K562 (cell line): ENCODE measurements around the gene TBRG4. TPM values are rescaled to one million over a fixed set of nuclear protein-coding genes. Genes with fewer than 3 reads are reported as not detected.
A peak's percentile ranks its signal among the peaks of the same experiment; 100 is the strongest.

Source experiments
- CEBPB ChIP-seq: fragments of 450-650 bp; IDR thresholded peaks from 2 replicates; pipeline ENCODE4 v1.6.1; 2016; ENCODE audit warnings: missing genetic modification characterization, missing compliant biosample characterization
- DDX20 ChIP-seq: fragments of 450-650 bp; IDR thresholded peaks from 2 replicates; pipeline ENCODE4 v1.6.1; 2016; ENCODE audit warnings: missing genetic modification characterization, low read depth, mild to moderate bottlenecking, missing compliant biosample characterization, moderate library complexity
- EP400 ChIP-seq: fragments of 450-650 bp; IDR thresholded peaks from 2 replicates; pipeline ENCODE4 v1.6.1; 2017; ENCODE audit warnings: antibody characterized with exemption, mild to moderate bottlenecking, moderate library complexity
- FOS ChIP-seq: IDR thresholded peaks from 3 replicates; pipeline ENCODE4 v1.6.1; 2011; ENCODE audit not compliant: insufficient read length; ENCODE audit errors: extremely low read depth
- HDAC2 ChIP-seq: fragments of 450-650 bp; IDR thresholded peaks from 2 replicates; pipeline ENCODE4 v1.6.1; 2016; ENCODE audit warnings: mild to moderate bottlenecking
- HDAC6 ChIP-seq: IDR thresholded peaks from 2 replicates; pipeline ENCODE4 v1.6.1; 2012; ENCODE audit warnings: low read depth, mild to moderate bottlenecking, control low read depth, inconsistent platforms, low read length, moderate library complexity
- ILK ChIP-seq: fragments of 450-650 bp; IDR thresholded peaks from 2 replicates; pipeline ENCODE4 v1.6.1; 2016; ENCODE audit warnings: missing genetic modification characterization, low read depth, mild to moderate bottlenecking, missing compliant biosample characterization, moderate library complexity, borderline replicate concordance
- PRPF4 ChIP-seq: fragments of 200-400 bp; formaldehyde crosslinking; IDR thresholded peaks from one replicate; pipeline ENCODE4 v1.6.1; 2017; ENCODE audit warnings: low read length, low read depth, mild to moderate bottlenecking; ENCODE audit not compliant: insufficient read depth, poor library complexity, severe bottlenecking
- RERE ChIP-seq: sonication (generic); formaldehyde crosslinking; IDR thresholded peaks from 2 replicates; pipeline ENCODE4 v1.8.0; 2023; ENCODE audit warnings: missing genetic modification reagents, mild to moderate bottlenecking, borderline replicate concordance
- SMC3 ChIP-seq: conservative IDR thresholded peaks from 2 replicates; pipeline ENCODE4 v1.6.1; 2011; ENCODE audit warnings: low read depth, low read length, improper control_type of control experiment; ENCODE audit not compliant: insufficient read depth
- STAT5B ChIP-seq: fragments of 250-450 bp; sonication (Bioruptor Pico); IDR thresholded peaks from 2 replicates; pipeline ENCODE4 v1.8.0; 2021; ENCODE audit warnings: mild to moderate bottlenecking, inconsistent platforms
- ZC3H4 ChIP-seq: sonication (generic); formaldehyde crosslinking; IDR thresholded peaks from 2 replicates; pipeline ENCODE4 v1.9.0; 2021; ENCODE audit warnings: missing genetic modification reagents, borderline replicate concordance
- ZNF780A ChIP-seq: fragments of 250-450 bp; sonication (Bioruptor Pico); IDR thresholded peaks from 2 replicates; pipeline ENCODE4 v1.5.0; 2021; ENCODE audit warnings: mild to moderate bottlenecking
- polyA plus RNA-seq, 8 experiments: library from polyadenylated mRNA; depleted of rRNA in 4 of 8; stranded (reverse) in 5 of 8; unstranded in 3 of 8; fragments of >200 nt; fragmentation: Nextera tagmentation in 2 of 8; fragmentation: Illumina TruSeq in 1 of 8; extraction: Ambion mirVana in 2 of 8; extraction: Trizol in 1 of 8; gene quantifications; 2 replicates each; pipeline versions ENCODE4 v1.2.1 to v1.2.3, GENCODE V29; 2011 to 2014; ENCODE audit warnings: inconsistent platforms in 1 of 8, missing spikeins in 1 of 8
- total RNA-seq, 7 experiments: library from RNA; depleted of rRNA in 6 of 7; stranded (reverse); fragments of >200 nt in 6 of 7; fragmentation: Illumina TruSeq in 2 of 7; extraction: Trizol in 2 of 7; gene quantifications; 2 replicates each; pipeline versions ENCODE4 v1.2.1 to v1.2.3, GENCODE V29; 2011 to 2021; ENCODE audit warnings: low replicate concordance in 1 of 7
- TF ChIP-seq, protein P1 (sequence below): sonication (generic); formaldehyde crosslinking; IDR thresholded peaks from 2 replicates; pipeline ENCODE4 v1.8.0; 2022; ENCODE audit warnings: mild to moderate bottlenecking, missing genetic modification reagents
- TF ChIP-seq, protein P2 (sequence below): sonication (generic); formaldehyde crosslinking; IDR thresholded peaks from 2 replicates; pipeline ENCODE4 v1.8.0; 2022; ENCODE audit warnings: missing genetic modification reagents, mild to moderate bottlenecking, borderline replicate concordance

Gene TBRG4
- total and polyA plus RNA-seq, 9 of the 15 experiments (the other 6 are each of a cell fraction or from before 2014, with no cell fraction given), result 11.2 to 322 (median 216) TPM

DNA sequence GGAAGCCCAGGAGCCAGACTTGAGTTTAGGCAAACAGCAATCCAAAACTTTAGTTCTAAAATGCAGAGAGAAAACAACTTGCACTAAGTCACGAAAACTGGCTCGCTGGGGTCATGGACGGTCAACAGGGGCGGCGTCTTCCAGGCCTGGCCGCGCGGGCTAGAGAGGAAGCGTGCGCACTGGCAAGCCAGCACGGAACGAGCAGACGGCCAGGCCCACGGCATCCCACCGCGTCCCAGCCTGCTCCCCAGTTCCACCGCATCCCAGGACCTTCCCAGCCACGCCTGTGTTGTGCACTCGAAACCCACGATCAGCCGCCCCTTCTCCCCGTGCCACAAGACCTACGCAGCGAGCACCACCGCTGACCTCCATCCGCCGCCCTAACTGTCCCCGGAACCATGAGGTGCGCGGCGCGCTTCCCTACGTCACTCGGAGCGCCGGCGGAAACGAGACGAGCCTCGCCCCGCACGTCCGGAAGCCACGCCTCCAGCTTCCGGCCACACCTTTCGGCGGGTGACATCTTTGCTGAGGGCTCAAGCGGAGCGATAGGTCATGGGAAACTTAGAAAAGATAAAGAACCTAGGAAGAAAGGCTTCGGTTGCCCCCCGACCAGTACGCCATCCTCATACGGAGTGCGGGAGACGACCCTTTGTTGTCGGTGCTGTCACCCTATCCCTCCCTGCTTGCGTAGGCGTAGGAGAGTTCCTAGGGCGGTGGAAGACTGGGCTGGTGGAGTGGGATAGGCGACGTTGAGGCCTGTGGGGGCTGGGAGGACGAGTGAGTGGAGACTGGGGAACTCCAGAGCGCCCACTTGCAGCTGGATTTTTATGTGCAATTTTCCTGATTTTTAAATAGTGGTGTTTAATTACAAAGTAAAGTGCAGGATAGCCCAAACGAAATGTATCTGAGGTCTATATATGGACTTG is at the start of gene TBRG4 (continued):
- TF ChIP-seq RERE (no peak), ZNF780A (no peak), SMC3 (no peak), PRPF4 (peak; percentile 88), HDAC6 (no peak), HDAC2 (peak; percentile 95), ILK (tag) (no peak), STAT5B (no peak), EP400 (peak; percentile 100), FOS (no peak), DDX20 (tag) (no peak), ZC3H4 (CRISPR knock-in tag) (no peak; the same call in 1 of the 2 replicates), CEBPB (tag) (no peak)
- TF ChIP-seq, protein P1, sequence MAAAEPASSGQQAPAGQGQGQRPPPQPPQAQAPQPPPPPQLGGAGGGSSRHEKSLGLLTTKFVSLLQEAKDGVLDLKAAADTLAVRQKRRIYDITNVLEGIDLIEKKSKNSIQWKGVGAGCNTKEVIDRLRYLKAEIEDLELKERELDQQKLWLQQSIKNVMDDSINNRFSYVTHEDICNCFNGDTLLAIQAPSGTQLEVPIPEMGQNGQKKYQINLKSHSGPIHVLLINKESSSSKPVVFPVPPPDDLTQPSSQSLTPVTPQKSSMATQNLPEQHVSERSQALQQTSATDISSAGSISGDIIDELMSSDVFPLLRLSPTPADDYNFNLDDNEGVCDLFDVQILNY (CRISPR knock-in tag), result no peak
- TF ChIP-seq, protein P2, sequence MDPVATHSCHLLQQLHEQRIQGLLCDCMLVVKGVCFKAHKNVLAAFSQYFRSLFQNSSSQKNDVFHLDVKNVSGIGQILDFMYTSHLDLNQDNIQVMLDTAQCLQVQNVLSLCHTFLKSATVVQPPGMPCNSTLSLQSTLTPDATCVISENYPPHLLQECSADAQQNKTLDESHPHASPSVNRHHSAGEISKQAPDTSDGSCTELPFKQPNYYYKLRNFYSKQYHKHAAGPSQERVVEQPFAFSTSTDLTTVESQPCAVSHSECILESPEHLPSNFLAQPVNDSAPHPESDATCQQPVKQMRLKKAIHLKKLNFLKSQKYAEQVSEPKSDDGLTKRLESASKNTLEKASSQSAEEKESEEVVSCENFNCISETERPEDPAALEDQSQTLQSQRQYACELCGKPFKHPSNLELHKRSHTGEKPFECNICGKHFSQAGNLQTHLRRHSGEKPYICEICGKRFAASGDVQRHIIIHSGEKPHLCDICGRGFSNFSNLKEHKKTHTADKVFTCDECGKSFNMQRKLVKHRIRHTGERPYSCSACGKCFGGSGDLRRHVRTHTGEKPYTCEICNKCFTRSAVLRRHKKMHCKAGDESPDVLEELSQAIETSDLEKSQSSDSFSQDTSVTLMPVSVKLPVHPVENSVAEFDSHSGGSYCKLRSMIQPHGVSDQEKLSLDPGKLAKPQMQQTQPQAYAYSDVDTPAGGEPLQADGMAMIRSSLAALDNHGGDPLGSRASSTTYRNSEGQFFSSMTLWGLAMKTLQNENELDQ (CRISPR knock-in tag), result no peak
